Astrocyte (in vitro differentiated cells and primary cell): ENCODE data around the gene UBE2QL1.

Experiments
- EZH2 ChIP-seq: IDR thresholded peaks from 2 replicates; pipeline ENCODE4 v1.6.1; 2012; ENCODE audit warnings: mild to moderate bottlenecking, low read length, inconsistent platforms; ENCODE audit not compliant: insufficient read depth
- TF ChIP-seq, protein P1 (sequence below): IDR thresholded peaks from 2 replicates; pipeline ENCODE4 v1.5.1; 2011; ENCODE audit warnings: low read depth, mild to moderate bottlenecking, inconsistent platforms, low read length, moderate library complexity; ENCODE audit not compliant: insufficient read depth

DNA sequence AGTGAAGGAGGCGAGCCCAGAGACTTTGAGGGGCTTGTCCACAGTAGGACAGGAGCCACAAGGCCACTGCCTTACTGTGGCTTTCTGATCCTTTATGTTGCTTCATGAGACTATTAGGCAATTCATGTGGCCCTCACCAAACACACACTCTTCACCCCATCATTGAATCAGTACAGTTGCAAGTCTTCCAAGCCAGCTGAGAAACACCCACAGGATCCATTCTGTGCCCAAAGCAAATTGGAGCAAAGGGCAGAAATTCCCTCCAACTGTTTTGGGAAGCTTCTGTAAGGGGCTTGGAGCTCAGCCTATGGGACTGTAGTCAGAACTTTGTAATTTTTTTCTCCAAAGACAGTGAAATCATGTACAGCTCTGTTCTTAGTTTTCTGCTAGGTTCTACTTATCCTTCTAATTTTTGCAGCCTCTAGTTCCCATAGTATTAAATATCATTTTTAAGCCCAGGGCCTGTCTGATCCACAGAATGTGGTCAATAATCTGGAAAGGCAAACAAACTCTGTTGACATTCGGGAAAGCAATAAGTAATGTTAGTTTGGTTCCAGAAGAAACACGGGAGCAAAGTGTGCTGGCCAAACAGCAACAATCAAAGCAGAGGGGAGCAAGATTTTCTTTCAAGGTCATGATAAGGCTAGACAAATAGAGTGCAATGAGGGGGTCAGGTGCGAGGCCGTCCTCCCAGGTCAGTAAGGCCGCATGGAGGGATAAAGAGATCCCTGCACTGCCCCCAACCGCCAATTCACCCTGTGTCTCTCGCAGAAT is 47.0 kb downstream of the UBE2QL1 start:
- TF ChIP-seq, protein P1, sequence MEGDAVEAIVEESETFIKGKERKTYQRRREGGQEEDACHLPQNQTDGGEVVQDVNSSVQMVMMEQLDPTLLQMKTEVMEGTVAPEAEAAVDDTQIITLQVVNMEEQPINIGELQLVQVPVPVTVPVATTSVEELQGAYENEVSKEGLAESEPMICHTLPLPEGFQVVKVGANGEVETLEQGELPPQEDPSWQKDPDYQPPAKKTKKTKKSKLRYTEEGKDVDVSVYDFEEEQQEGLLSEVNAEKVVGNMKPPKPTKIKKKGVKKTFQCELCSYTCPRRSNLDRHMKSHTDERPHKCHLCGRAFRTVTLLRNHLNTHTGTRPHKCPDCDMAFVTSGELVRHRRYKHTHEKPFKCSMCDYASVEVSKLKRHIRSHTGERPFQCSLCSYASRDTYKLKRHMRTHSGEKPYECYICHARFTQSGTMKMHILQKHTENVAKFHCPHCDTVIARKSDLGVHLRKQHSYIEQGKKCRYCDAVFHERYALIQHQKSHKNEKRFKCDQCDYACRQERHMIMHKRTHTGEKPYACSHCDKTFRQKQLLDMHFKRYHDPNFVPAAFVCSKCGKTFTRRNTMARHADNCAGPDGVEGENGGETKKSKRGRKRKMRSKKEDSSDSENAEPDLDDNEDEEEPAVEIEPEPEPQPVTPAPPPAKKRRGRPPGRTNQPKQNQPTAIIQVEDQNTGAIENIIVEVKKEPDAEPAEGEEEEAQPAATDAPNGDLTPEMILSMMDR = no peak
- no peak for TF ChIP-seq EZH2
